Bronchus fibroblast of lung (primary cell): ENCODE measurements around the gene TRIM43. TPM values are rescaled to one million over a fixed set of nuclear protein-coding genes. Genes with fewer than 3 reads are reported as not detected.

Experiments used
- total RNA-seq: library from RNA; depleted of rRNA; stranded (reverse); fragments of >200 nt; gene quantifications from 2 replicates; pipeline ENCODE4 v1.2.3, GENCODE V29; 2015

Gene TRIM43
- not detected in 2 replicates for total RNA-seq

DNA sequence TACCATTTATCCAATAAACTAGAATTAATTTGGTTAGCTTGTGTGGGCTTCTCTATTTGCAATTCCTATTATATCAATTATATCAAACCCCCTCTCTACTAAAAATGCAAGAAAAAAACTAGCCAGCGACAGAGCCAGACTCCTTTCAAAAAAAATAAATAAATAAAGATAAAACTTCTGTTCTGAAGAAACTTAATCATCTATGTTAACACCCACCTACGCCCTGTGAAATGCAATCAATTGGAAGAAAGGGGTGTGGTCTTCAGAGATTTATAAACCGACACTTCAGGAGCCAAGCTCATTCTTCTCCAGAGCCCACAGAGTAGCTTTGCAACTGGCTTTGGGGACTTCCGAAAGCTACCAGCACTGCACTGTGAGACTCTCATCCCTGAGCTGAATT, at the start of gene TRIM43:
TRIM43 (plus strand) TSS at position 301 of the 400 bp plus-strand sequence. CDS start 2,023 bp downstream, outside the sequence.

Other genes starting within 250 kb of the TRIM43 start
- 27.5 and 32.8 TPM in 2 replicates for gene FAHD2A, start 189.3 kb upstream of the TRIM43 start, total RNA-seq
- gene TRIM43B, start 107.2 kb upstream of the TRIM43 start, total RNA-seq, result not detected in 2 replicates